Measurements from ENCODE around the gene FNIP2. TPM values are rescaled to one million over a fixed set of nuclear protein-coding genes. Genes with fewer than 3 reads are reported as not detected.

FNIP2 gene
- polyA plus RNA-seq, 1 donor, result 12.2 TPM

Other genes with a start within 250 kb of the FNIP2 start
- 0.18 TPM for gene RXFP1, start 247.1 kb upstream of the FNIP2 start, polyA plus RNA-seq (ENCODE audit: insufficient read length)
- 15.5 TPM for gene C4orf46, start 97.1 kb upstream of the FNIP2 start, polyA plus RNA-seq (ENCODE audit: insufficient read length)
- gene ETFDH, start 96.7 kb upstream of the FNIP2 start, polyA plus RNA-seq (ENCODE audit: insufficient read length), result 21.5 TPM
- gene PPID, start 45.6 kb upstream of the FNIP2 start, polyA plus RNA-seq (ENCODE audit: insufficient read length), result 43.6 TPM

Measured in forelimb muscle (tissue), 1 donor.